8988T (cell line): ENCODE results near the gene ATRNL1.

Experiments used
- DNase-seq: peaks from one replicate; pipeline ENCODE4 v3.0.0; 2011

ATRNL1 gene

GRCh38 chr10:115957012-115957399, 863.8 kb downstream of the ATRNL1 start:
- DNase-seq = no peak

GRCh38 chr10:115957786-115958442, 864.7 kb downstream of the ATRNL1 start:
- no peak for DNase-seq

- DNase-seq = no peak
Observed at GRCh38 chr10:115963848-115964247, 870.7 kb downstream of the ATRNL1 start.

- no peak for DNase-seq
Observed at GRCh38 chr10:115964827-115965226, 871.7 kb downstream of the ATRNL1 start.

- no peak for DNase-seq
Observed at GRCh38 chr10:115965376-115965775, 872.2 kb downstream of the ATRNL1 start.

- DNase-seq = no peak
Observed at GRCh38 chr10:115968236-115968635, 875.1 kb downstream of the ATRNL1 start.

- DNase-seq = no peak
Observed at GRCh38 chr10:115969591-115969990, 876.4 kb downstream of the ATRNL1 start.

GRCh38 chr10:115971921-115972320, 878.8 kb downstream of the ATRNL1 start:
- DNase-seq = no peak

- DNase-seq = no peak
Observed at GRCh38 chr10:115972426-115972825, 879.3 kb downstream of the ATRNL1 start.

- DNase-seq = no peak
Observed at GRCh38 chr10:115974351-115974750, 881.2 kb downstream of the ATRNL1 start.

- DNase-seq = no peak
Observed at GRCh38 chr10:115974816-115975430, 881.8 kb downstream of the ATRNL1 start.

- no peak for DNase-seq
Observed at GRCh38 chr10:115975506-115975905, 882.3 kb downstream of the ATRNL1 start.

- no peak for DNase-seq
Observed at GRCh38 chr10:115976342-115976741, 883.2 kb downstream of the ATRNL1 start.

GRCh38 chr10:115977855-115978254, 884.7 kb downstream of the ATRNL1 start:
- no peak for DNase-seq

- DNase-seq = no peak
Observed at GRCh38 chr10:115979576-115979975, 886.4 kb downstream of the ATRNL1 start.

GRCh38 chr10:115980470-115980869, 887.3 kb downstream of the ATRNL1 start:
- no peak for DNase-seq

- DNase-seq = no peak
Observed at GRCh38 chr10:115981081-115981480, 887.9 kb downstream of the ATRNL1 start.

- no peak for DNase-seq
Observed at GRCh38 chr10:115982076-115982475, 888.9 kb downstream of the ATRNL1 start.

- no peak for DNase-seq
Observed at GRCh38 chr10:115982526-115982925, 889.4 kb downstream of the ATRNL1 start.

- DNase-seq = no peak
Observed at GRCh38 chr10:115985786-115986185, 892.6 kb downstream of the ATRNL1 start.

GRCh38 chr10:115988380-115988779, 895.2 kb downstream of the ATRNL1 start:
- DNase-seq = no peak

GRCh38 chr10:115989621-115990020, 896.5 kb downstream of the ATRNL1 start:
- no peak for DNase-seq

GRCh38 chr10:115992236-115992986, 899.2 kb downstream of the ATRNL1 start:
- no peak for DNase-seq

GRCh38 chr10:115996031-115996430, 902.9 kb downstream of the ATRNL1 start:
- DNase-seq = no peak
